ENCODE results near the gene ZNF57.

Gene ZNF57

GRCh38 chr19:2900296-2901252 lies at the start of gene ZNF57:
TSS of gene ZNF57 (plus strand) at chr19:2900928. CDS start at chr19:2901046, 118 bp downstream.
- Histone ChIP-seq H3K27ac (ENCODE audit: low read depth, low read length) (peak within 1 kb of the TSS; percentile 54), H3K4me3 (ENCODE audit: low read depth in 1 of 2, low read length in 2 of 2) (peak within 1 kb of the TSS; percentile 64 to 73), H3K36me3 (ENCODE audit: insufficient read depth, low read length) (no peaks in the 10 kb centered on the region), H3K9ac (ENCODE audit: low read length) (no peak within 1 kb of the TSS), H3K4me1 (ENCODE audit: insufficient read depth, low read length) (peaks cover 4% of the 10 kb centered on the region), H3K27me3 (ENCODE audit: control insufficient read depth in 1 of 2, insufficient read depth in 2 of 2, low read length in 2 of 2) (no peaks in the 10 kb centered on the region), H3K9me3 (ENCODE audit: low read length) (no peaks in the 10 kb centered on the region)

- Histone ChIP-seq H3K9ac (ENCODE audit: low read length) (no peak overlapping the region), H3K36me3 (ENCODE audit: insufficient read depth, low read length) (peaks cover 41% of the 10 kb centered on the region), H3K4me1 (ENCODE audit: insufficient read depth, low read length) (no peaks in the 10 kb centered on the region), H3K27ac (ENCODE audit: low read depth, low read length) (no peak overlapping the region), H3K27me3 (ENCODE audit: control insufficient read depth in 1 of 2, insufficient read depth in 2 of 2, low read length in 2 of 2) (no peaks in the 10 kb centered on the region), H3K4me3 (ENCODE audit: low read depth in 1 of 2, low read length in 2 of 2) (peak overlapping the region in 1 of 2 donors; percentile 30), H3K9me3 (ENCODE audit: low read length) (peaks cover 65% of the 10 kb centered on the region)
Observed at GRCh38 chr19:2852598-2852997, 48.1 kb upstream of the ZNF57 start.

GRCh38 chr19:2853015-2853606 lies 47.6 kb upstream of the ZNF57 start:
- Histone ChIP-seq H3K27me3 (ENCODE audit: control insufficient read depth in 1 of 2, insufficient read depth in 2 of 2, low read length in 2 of 2) (no peaks in the 10 kb centered on the region), H3K36me3 (ENCODE audit: insufficient read depth, low read length) (peaks cover 41% of the 10 kb centered on the region), H3K4me1 (ENCODE audit: insufficient read depth, low read length) (no peaks in the 10 kb centered on the region), H3K4me3 (ENCODE audit: low read depth in 1 of 2, low read length in 2 of 2) (peak overlapping the region in 1 of 2 donors; percentile 30), H3K27ac (ENCODE audit: low read depth, low read length) (no peak overlapping the region), H3K9ac (ENCODE audit: low read length) (no peak overlapping the region), H3K9me3 (ENCODE audit: low read length) (peaks cover 67% of the 10 kb centered on the region)

- Histone ChIP-seq H3K4me3 (ENCODE audit: low read depth in 1 of 2, low read length in 2 of 2) (no peak overlapping the region), H3K4me1 (ENCODE audit: insufficient read depth, low read length) (no peaks in the 10 kb centered on the region), H3K9me3 (ENCODE audit: low read length) (peaks cover 67% of the 10 kb centered on the region), H3K36me3 (ENCODE audit: insufficient read depth, low read length) (peaks cover 41% of the 10 kb centered on the region), H3K27ac (ENCODE audit: low read depth, low read length) (no peak overlapping the region), H3K9ac (ENCODE audit: low read length) (no peak overlapping the region), H3K27me3 (ENCODE audit: control insufficient read depth in 1 of 2, insufficient read depth in 2 of 2, low read length in 2 of 2) (no peaks in the 10 kb centered on the region)
Observed at GRCh38 chr19:2854849-2855248, 45.9 kb upstream of the ZNF57 start.

GRCh38 chr19:2856457-2857050 lies 44.2 kb upstream of the ZNF57 start:
- Histone ChIP-seq H3K9me3 (ENCODE audit: low read length) (peaks cover 53% of the 10 kb centered on the region), H3K4me3 (ENCODE audit: low read depth in 1 of 2, low read length in 2 of 2) (no peak overlapping the region), H3K27me3 (ENCODE audit: control insufficient read depth in 1 of 2, insufficient read depth in 2 of 2, low read length in 2 of 2) (no peaks in the 10 kb centered on the region), H3K4me1 (ENCODE audit: insufficient read depth, low read length) (no peaks in the 10 kb centered on the region), H3K9ac (ENCODE audit: low read length) (no peak overlapping the region), H3K27ac (ENCODE audit: low read depth, low read length) (no peak overlapping the region), H3K36me3 (ENCODE audit: insufficient read depth, low read length) (peaks cover 29% of the 10 kb centered on the region)

GRCh38 chr19:2858864-2859263 lies 41.9 kb upstream of the ZNF57 start:
- Histone ChIP-seq H3K4me1 (ENCODE audit: insufficient read depth, low read length) (no peaks in the 10 kb centered on the region), H3K27me3 (ENCODE audit: control insufficient read depth in 1 of 2, insufficient read depth in 2 of 2, low read length in 2 of 2) (no peaks in the 10 kb centered on the region), H3K4me3 (ENCODE audit: low read depth in 1 of 2, low read length in 2 of 2) (no peak overlapping the region), H3K9ac (ENCODE audit: low read length) (no peak overlapping the region), H3K27ac (ENCODE audit: low read depth, low read length) (no peak overlapping the region), H3K36me3 (ENCODE audit: insufficient read depth, low read length) (peaks cover 6% of the 10 kb centered on the region), H3K9me3 (ENCODE audit: low read length) (peaks cover 30% of the 10 kb centered on the region)

- Histone ChIP-seq H3K27me3 (ENCODE audit: control insufficient read depth in 1 of 2, insufficient read depth in 2 of 2, low read length in 2 of 2) (no peaks in the 10 kb centered on the region), H3K36me3 (ENCODE audit: insufficient read depth, low read length) (no peaks in the 10 kb centered on the region), H3K9ac (ENCODE audit: low read length) (no peak overlapping the region), H3K4me1 (ENCODE audit: insufficient read depth, low read length) (no peaks in the 10 kb centered on the region), H3K4me3 (ENCODE audit: low read depth in 1 of 2, low read length in 2 of 2) (no peak overlapping the region), H3K27ac (ENCODE audit: low read depth, low read length) (no peak overlapping the region), H3K9me3 (ENCODE audit: low read length) (peaks cover 4% of the 10 kb centered on the region)
Observed at GRCh38 chr19:2863816-2864215, 36.9 kb upstream of the ZNF57 start.

- Histone ChIP-seq H3K4me3 (ENCODE audit: low read depth in 1 of 2, low read length in 2 of 2) (no peak overlapping the region), H3K27me3 (ENCODE audit: control insufficient read depth in 1 of 2, insufficient read depth in 2 of 2, low read length in 2 of 2) (no peaks in the 10 kb centered on the region), H3K36me3 (ENCODE audit: insufficient read depth, low read length) (no peaks in the 10 kb centered on the region), H3K4me1 (ENCODE audit: insufficient read depth, low read length) (no peaks in the 10 kb centered on the region), H3K9me3 (ENCODE audit: low read length) (no peaks in the 10 kb centered on the region), H3K9ac (ENCODE audit: low read length) (no peak overlapping the region), H3K27ac (ENCODE audit: low read depth, low read length) (no peak overlapping the region)
Observed at GRCh38 chr19:2865334-2866100, 35.2 kb upstream of the ZNF57 start.

GRCh38 chr19:2866495-2867024 lies 34.2 kb upstream of the ZNF57 start:
- H3K4me1 ChIP-seq (ENCODE audit: insufficient read depth, low read length): no peaks in the 10 kb centered on the region
- H3K9ac ChIP-seq (ENCODE audit: low read length): no peak overlapping the region
- H3K36me3 ChIP-seq (ENCODE audit: insufficient read depth, low read length): no peaks in the 10 kb centered on the region
- no peak overlapping the region for H3K4me3 ChIP-seq (ENCODE audit: low read depth in 1 of 2, low read length in 2 of 2)
- no peaks in the 10 kb centered on the region for H3K9me3 ChIP-seq (ENCODE audit: low read length)
- no peak overlapping the region for H3K27ac ChIP-seq (ENCODE audit: low read depth, low read length)
- H3K27me3 ChIP-seq (ENCODE audit: control insufficient read depth in 1 of 2, insufficient read depth in 2 of 2, low read length in 2 of 2): no peaks in the 10 kb centered on the region

- Histone ChIP-seq H3K27ac (ENCODE audit: low read depth, low read length) (no peak within 1 kb of the TSS), H3K4me3 (ENCODE audit: low read depth in 1 of 2, low read length in 2 of 2) (no peak within 1 kb of the TSS), H3K36me3 (ENCODE audit: insufficient read depth, low read length) (no peaks in the 10 kb centered on the region), H3K9ac (ENCODE audit: low read length) (no peak within 1 kb of the TSS), H3K27me3 (ENCODE audit: control insufficient read depth in 1 of 2, insufficient read depth in 2 of 2, low read length in 2 of 2) (no peaks in the 10 kb centered on the region), H3K9me3 (ENCODE audit: low read length) (no peaks in the 10 kb centered on the region), H3K4me1 (ENCODE audit: insufficient read depth, low read length) (no peaks in the 10 kb centered on the region)
Observed at GRCh38 chr19:2867025-2867991, 33.4 kb upstream of the ZNF57 start, which contains the start of gene ZNF556. TSS of gene ZNF556 (plus strand) at chr19:2867335. CDS start at chr19:2867422, 87 bp downstream.
